ENCODE data around the gene ATAT1.

ATAT1 gene

GRCh38 chr6:30685157-30686008 lies 58.7 kb downstream of the ATAT1 start:
- DNase-seq = peak; percentile 73

DNA sequence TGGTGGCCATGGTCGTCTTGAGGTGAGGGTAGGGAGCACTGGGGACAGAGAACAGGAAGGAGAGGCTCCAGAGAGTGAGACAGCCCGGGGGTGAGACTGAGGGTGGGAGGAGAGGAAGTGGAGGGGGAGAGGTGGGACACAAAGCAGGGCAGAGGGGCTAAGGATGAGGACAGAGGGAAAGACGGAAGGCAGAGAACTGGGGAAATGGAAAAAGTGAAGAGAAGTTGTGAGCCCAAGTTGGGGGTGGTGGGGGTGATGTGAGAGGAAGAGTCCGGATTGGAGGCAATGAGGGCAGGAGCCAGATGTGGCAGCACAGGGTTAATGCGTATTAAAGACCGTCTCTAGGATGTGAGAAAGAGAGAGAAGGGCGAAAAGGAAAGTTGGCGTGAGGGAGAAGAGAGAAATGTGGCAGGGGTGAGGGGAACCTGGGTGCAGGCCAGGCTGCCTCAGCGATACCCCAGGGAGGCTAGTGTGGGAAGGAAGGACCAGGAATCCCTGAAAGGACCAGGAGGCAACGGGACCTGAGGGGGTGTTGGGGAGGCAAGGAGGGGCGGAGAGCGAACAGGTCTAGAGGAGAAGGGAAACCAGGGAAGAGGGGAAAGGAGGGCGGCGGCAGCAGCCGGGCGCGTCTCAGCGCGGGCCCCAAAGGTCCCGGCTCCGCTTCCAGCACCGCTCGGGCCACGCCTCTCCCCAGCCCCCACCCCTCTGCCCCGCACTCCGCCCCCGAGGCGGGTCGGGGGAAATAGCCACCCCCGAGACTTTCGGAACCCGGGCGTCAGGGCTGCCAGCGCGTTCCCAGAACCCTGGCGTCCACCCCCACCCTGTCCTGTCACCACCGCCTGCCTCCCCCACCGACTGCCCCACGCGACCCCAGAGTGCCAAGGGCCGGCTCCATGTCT lies 59.6 kb downstream of the ATAT1 start, which contains the start of gene PPP1R18:
Gene PPP1R18, minus strand, starts transcription at position 637 of the 899 bp plus-strand sequence. Its CDS starts 627 bp downstream, at position 10.
- peak; percentile 91 for DNase-seq

GRCh38 chr6:30686908-30687658 lies 60.4 kb downstream of the ATAT1 start:
- peak; percentile 91 for DNase-seq

GRCh38 chr6:30687659-30688431 lies 61.2 kb downstream of the ATAT1 start:
- no peak for DNase-seq

DNA sequence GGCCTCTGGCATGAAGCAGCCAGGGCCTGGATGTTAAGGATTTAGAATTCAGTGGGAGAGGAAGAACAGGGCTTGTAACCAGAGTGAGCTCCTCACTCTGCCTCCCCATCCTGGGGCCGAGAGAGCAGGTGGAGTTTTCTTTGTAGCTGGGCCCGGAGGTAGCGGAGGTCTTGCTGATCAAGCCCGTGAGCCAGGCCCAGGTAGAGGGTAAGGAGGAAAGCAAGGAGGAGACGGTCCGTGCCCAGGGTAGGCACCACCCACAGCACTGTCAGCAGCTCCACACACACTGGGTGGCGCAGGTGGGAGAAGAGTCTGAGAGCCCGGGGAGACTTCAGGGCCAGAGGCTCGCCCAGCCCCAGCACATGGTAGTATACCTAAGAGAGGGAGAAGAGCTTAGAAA lies 61.9 kb downstream of the ATAT1 start:
- DNase-seq = no peak

DNA sequence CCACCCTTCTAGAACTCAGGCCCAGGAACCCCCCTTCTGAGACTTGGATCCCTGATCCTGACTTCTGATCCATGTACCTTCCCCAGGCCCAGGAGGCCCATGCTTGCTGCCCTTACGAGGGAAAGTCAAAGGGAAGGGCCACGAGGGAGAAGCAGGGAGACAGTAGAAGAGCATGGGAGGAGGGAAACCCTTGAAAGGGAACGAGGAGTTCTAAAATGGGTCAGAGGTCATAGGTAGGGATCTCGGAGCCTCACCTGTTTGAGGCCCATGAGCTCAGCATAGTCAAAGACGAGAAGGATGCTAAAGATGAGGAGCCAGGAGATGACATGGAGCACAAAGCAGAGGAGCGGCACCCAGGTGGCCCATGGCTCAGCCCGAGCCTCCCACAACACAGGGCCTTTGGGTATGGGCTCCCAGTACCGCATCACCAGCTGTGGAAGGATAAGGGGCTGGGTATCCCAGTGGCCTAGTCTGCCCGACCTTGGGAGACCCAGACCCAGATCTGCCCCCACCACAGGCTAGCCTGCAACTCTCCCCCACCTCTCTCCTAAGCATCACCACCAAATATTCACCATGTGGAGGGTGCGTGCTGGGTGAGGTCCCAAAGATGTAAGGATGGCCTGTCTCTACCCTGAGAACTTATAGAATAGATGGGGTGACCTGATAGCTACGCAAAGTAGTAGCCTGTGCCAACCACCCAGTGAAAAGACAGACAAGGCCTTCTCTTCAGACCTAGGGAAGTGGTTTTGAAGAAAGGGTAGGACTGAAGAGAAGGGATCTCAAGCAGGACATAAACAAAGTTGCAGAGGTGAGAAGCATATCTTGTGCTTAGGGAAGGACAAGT lies 62.6 kb downstream of the ATAT1 start:
- no peak for DNase-seq

GRCh38 chr6:30689985-30690384 lies 63.3 kb downstream of the ATAT1 start:
- no peak for DNase-seq

DNA sequence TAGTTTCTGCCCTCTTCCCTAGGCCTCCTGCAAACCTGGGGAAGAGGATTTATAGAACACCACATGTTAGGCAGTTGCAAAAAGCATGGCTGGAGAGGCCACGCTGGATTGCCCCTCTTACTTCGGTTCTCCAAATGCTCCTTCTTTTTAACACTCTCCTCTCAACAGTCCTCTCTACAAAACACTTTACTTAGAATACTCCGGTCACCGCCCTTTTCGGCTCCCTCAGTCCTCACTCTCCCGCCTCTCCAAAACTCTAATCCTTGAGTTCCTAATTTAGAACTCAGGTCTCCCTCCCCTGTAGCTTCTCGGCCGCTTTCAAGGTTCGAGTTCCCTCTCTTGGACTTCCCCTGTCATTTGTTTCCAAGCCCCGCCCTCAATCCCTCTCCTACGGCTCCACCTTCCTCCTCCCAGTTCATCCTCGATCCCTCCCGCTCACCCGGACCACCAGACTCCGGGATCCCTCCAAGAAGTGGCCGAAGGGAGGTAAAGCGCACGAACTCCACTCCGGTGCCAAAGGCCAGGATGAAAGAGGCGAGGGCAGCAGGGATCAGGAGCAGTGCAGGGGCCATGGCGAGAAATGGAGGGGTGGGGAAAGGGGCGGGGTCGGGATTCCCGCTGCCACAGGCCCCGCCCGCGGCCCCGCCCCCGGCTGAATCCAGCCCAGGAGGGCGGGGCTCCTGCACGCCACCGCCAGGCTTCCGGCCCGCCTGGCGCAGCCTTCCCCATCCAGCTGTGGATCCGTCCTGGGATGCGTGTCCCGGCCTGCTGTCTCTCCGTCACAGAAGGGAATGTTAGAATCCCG lies 63.9 kb downstream of the ATAT1 start, which contains the start of gene NRM:
Gene NRM, minus strand, starts transcription at position 582 of the 805 bp plus-strand sequence. Its CDS starts 10 bp downstream, at position 572.
- DNase-seq = peak; percentile 93

DNA sequence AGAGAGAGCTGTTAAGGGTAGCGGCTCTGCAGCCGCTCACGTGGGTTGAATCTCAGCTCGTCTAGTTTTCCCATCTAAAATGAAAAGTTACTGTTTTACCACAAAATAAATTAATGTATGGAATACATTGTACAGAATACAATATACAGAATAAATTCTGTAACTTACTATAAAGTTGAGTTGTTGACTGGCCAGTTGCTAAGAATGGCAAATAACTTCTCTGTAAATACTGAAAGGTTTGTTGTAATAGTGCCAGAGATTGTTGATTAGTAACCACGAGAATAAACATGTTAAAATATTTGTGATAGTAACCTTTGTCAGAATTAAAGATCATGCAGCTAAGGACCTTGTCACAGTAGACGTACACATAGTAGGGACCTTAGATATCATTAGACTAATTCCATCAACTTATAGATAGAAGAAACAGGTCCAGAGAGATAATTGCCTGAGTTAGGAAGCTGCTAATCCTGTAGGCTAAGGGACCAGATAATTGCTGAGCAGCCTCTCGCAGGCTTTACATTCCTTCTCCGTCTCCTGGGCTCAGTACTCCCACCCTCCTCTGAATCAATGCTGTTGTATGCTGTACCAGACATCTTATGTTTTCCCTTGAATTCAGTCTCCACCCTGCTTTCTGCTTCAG lies 64.7 kb downstream of the ATAT1 start:
- no peak for DNase-seq

Data from activated CD8-positive, alpha-beta memory T cell treated with anti-CD3 and anti-CD28 coated beads for 24 hours (primary cell).